GM10847 (cell line): ENCODE measurements around the gene TBC1D14.

ENCODE experiments used
- POLR2A ChIP-seq: IDR thresholded peaks from 2 replicates; pipeline ENCODE4 v1.6.1; 2011; ENCODE audit not compliant: insufficient read length; ENCODE audit errors: extremely low read depth

Gene TBC1D14

DNA sequence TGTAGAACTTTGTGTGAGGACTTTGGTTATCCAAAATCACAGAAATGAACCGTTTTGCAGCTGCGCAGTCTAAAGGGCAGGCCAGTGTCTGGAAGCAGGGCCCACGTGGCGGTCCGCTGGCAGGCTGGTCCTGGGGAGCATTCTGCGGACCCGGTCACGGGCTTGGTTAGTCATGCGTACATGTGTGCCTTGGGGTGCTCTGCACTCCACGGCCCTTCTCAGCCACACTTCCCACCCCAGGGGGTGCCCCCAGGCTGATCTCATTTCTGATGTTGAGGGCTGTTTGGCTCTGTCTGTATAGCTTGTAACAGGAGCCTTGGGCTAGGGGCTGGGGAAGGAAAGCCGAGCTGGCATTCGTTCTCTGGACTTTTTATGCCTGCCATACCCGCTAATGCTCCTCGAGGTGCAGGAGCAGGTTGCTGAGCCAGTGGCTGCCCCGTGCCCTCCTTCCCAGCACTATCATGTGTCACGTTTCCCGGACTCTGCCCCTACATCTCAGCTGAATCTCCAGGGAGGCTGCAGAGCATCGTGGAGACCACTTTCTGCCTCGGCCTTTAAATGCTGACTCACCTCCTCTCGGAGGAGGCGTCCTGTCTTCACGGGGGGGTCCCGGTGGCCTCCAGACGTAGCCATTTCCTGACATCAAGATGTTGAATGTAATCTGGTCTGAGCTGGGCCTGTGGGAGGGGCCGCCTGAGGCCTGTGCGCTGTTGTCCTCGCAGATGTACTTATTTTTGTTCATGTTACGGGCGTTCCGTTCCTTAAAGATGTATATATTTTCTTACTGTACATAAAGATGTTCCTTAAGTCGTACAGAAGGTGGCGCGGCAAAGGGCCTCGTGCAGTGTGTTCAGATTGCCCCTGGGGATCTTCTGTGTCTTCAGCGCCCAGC lies 122.2 kb downstream of the TBC1D14 start:
- TF ChIP-seq POLR2A = no peak

DNA sequence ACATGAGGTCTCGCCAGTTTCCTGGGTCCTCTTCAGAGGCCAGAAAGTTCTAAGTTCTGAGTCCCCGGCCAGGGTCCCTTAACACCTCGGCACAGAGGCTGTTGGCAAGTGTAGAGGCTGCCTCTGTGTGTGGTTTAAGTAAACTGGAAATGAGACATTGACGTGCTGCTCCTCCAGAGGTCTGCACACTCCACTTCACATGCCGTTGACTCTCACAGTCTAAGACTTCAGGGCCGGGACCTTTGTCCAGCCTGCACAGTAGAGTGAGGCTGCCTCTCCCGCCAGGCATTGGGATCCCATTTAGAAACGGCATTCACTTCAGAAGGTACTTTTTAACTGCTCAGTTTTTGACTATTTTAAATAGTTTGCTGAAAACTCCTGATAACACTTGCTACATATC lies 123.0 kb downstream of the TBC1D14 start:
- TF ChIP-seq POLR2A = no peak

DNA sequence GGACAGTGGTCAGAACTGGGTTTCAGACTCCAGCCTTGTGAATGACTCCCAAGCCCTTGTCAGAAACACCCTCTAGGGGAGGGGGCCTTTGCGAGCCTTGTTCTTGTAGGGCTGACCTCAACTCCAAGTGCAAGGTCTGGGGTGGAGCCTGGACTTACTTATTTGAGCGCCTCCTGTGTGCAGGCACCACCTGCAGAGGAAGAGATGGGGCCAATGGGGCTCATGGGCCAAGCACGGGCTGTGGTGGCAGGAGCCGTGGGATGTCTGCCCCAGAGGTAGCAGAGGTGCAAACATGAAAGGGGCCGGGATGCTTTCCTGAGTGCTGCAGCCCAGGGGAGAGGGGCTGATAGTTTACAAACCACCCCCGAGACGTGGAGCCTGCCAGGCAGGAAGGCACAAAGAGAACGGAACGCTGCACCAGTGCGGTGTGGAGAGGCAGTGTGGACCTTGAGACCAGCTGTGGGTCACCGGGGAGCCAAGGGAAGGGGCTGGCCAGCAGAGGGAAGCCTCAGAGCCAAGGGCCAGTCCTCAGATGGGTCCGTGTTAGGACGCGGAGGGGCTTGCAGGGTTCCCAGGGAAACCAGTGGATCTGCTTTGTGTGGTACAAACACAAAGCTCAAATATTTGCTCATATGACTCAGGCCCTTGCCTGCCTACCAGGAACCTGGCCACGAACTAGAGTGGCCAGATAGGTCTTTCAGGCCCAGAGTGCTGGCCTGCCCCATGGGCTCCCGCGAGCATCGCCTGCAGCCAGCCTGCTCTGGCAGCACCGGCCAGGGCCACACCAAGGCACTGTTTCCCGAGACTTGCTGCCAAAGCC lies 124.8 kb downstream of the TBC1D14 start:
- no peak for TF ChIP-seq POLR2A

DNA sequence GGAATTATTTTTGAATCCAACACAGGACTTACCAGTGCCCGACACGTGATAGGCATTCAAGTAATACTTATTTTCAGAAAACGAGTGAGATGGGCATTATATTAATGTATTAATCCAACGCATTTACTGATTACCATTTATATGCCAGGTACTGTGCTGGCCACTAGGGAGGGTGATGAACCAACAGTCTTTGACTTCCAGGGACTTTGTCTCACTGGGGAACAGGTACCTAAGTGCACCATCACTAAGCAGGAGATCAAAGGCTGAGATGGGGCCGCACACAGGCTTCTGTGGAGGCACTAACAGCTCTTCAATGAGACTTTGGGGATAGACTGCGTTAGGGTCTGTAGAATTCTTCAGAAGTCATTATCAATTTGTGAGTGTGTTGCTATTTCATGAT lies 127.8 kb downstream of the TBC1D14 start:
- TF ChIP-seq POLR2A = no peak

DNA sequence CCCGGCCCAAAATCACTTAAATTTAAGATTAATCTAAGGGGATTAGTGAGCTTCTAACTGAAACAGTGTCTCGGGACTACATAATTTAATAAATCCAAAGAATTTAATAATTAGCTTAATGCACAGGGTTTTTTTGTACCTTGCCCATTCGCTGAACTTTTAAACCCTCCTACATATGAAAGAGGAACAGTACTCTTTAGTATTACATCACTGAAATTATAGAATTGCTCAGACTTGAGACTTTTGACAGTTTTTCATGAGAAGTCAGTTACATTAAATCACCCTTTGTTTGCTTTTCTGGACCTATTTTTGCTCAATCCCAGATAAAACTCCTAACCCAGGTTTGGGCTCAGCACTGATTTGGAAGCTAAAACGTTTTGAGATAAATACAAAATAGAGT lies 131.1 kb downstream of the TBC1D14 start:
- TF ChIP-seq POLR2A = no peak

DNA sequence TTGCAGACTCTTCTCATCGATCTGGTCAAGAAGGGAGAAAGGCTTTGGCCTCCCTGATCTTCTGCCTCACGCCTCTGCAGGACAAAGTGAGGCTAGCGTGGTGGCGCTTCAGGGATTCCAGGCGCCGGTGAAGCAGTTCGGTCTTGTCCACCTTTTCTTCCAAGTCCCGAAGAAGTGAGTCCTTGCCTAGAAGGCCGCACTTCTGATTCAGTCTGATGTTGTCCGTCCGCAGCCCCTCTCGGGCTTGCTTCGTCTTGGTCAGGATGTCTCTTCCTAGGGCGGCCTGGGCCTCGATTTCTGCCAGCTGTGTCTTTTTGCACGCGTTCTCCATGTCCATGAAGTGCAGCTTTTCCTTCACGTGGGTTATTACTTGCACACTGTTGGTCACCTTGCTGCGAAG lies 131.6 kb downstream of the TBC1D14 start:
- no peak for TF ChIP-seq POLR2A

DNA sequence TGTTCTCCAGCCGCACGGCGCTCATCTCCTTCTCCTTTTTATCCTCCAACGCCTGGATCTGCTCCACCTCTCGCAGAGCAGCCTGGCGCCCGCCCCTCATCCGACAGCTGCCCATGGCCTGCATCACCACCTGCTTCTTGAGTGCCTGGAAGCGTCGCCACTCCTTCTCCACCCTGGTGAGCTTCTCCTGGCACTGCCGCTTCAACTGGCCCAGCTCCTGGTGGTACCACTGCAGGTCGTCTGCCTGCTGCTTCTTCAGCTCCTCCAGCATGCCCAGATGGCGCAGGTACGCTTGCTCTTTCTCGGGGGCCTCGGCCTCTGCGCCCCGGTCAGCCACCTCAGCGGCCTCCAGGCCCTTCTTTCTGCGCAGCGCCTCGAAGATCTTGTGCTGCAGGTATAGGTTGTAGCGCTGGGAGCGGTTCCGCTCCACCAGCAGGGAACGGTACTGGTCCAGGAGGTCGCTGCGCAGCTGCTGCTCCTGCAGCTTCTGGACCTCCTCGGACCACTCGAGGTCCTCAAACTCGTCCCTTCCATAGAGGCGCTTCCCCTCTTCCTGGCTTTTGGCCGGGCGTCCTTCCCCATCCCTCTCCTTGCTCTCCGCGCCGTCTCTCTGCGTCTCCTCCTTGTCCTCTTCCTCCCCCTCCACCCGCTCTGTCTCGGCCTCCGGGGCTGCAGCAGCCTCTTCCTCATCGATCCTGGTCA lies 132.3 kb downstream of the TBC1D14 start:
- TF ChIP-seq POLR2A = no peak

DNA sequence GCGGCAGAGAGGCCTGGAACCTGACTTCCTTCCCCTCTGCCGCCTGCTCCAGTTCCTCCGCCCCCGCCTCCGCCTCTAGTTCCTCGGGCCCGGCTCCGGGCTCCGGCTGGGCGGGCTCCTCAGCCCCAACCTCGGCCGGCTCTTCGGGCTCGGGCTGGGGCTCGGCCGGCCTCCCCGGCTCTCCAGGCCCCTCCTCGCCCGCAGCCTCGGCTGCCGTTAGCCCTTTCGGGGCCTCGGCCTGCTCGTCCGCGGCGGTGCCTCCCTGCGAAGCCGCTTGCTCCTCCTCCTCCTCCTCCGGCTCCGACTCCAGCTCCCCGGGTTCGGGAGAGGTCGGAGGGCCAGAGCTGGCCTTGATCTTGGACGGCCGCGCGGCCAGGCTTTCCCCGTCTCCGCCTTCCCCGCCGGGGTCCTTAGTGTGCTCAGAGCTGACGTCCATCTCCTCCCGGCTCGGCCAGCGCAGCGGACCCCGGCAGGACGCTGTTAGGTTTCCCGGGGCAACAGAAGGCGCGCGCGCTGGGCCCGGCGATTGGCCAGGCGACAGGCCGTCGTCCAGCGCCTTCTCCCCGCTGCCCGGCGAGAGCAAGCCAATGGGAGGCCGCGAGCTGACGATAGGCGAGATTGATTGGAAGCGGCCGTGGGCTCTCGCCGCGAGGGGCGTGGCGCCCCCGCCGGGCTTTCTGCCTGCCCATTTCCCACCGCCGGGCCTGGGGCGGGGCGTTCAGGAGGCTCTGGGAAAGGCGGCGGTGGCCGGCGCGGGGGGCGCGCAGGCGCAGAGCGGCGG lies 133.1 kb downstream of the TBC1D14 start:
- TF ChIP-seq POLR2A = no peak

DNA sequence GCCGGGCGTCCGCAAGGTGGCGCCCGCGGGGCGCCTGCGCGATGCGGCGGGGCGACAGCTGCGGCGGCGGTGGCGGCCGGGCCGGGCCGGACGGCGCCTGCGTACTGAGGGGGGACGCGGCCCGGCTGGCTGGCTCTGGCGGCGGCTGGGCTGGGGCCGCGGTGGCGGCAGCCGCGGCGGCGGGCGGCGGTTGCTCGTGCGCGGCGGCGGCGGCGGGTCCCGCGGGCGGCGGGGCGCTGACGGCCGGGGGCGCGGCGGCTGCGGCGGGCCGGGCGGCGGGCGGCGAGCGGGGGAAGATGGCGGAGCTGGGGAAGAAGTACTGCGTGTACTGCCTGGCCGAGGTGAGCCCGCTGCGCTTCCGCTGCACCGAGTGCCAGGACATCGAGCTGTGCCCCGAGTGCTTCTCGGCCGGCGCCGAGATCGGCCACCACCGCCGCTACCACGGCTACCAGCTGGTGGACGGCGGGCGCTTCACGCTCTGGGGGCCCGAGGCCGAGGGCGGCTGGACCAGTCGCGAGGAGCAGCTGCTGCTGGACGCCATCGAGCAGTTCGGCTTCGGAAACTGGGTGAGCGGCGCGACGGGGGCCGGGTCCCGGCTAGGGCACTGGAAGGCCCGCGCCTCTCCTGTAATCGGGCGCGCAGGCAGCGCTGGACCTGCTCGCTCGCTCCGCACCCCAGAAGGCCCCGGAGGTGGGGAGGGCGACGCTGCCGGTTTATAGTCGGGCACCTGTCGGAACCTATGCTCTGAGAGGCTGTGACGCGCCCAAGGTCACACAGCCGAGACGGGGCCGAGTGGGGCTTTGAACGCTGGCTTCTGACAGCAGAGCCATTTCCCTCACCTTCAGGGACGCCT lies 133.9 kb downstream of the TBC1D14 start, which contains the start of gene TADA2B:
TADA2B (plus strand) TSS at position 89 of the 853 bp plus-strand sequence; CDS start at position 297, 208 bp downstream.
- TF ChIP-seq POLR2A = no peak

DNA sequence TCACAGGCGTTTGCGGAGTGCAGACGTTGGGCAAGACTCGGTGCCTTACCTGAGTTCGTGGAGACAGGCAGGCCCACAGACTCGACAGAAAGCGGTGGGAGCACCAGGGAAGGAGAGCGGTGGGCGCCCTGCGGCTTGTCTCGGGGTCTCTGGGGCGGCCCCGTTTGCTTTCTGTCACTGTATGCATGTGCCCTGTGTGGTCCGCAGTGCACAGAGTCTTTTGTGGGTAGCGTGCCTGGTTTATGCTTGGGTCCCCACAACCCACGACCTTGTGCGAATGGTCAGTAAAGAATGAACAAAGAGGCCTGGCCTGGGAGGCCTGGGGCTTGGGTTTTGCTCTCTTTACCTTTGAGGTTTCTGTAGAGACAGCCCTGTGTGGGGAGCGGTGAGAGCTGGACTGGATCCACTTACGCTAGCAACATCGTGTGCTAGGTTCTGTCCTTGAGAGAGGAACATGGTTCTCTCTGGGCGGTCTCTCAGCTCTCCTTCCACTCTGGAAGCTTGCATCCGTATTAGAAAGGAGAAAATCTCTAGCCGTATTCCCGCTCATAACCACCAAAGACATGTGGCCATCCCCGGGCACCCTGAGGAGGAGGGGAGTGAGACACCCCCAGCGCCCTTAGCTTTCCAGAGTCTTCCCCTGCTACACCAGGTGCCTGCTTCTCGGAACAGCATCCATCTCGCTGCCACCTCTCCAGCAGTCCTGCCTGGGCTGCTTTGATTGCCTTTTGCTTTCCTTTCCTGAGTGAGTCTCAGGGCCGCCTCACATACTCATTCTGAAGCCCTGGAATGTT lies 134.7 kb downstream of the TBC1D14 start:
- no peak for TF ChIP-seq POLR2A

DNA sequence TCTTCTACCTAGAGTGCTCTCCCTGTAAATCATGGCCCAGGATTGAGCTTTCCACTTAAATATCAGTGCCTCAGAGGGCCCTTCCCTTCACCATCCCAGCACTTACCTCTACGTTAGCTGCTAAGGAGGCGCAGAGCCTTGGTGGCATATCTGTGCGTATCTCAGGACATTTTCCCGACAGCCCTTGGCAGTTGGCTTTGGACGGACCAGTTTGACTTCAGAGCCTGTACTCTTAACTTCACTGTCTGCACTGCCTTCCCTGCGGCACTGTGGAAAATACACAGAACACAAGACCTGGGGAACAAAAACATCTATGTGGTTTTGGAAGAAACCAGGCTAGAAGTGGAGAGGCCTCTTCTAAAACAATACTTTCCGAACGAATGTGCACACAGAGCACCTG lies 135.9 kb downstream of the TBC1D14 start:
- no peak for TF ChIP-seq POLR2A

DNA sequence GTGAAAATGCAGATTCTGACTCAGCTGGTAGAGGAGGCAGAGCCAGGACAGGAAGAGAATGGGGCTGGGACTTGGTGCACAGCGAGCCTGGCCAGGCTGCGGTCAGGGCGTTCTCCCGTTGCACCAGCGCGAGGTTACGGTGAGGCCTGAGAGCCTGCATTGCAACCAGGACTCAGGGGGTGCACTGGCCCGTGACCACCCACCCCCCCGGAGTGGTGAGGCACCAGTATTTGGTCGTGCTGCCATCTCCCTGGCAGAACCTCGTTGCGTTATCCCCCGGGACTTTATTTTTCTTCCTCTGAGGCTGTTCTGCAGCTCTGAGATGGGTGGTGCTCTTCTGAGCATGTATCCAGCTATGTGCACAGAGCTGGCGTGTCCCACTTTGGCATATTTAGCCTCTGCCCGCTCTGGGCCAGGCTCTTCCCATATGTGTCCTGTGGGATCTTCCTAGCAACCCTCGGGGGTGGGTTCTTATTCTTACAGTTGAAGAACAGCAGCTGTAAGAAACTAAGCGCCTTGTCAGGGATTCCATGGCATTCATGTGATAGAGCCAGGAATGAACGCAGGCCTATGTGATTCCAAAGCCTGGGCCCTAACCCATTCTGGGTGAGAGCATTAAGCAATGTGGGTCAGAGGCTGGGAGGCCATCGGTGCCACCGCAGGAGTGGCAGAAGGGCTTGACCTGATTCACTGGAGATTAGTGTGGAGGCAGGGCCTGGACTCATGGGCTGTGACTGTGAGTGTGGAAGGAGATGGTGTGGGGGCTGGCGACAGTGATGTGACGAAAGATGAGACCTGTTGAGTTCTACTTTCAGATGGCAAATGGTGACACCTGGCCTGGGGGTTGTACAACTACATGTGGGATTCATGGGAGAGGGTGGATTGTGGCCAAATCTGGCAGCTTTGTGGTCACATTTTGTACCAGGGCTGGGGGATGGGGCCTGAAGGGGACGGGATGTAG lies 136.6 kb downstream of the TBC1D14 start:
- TF ChIP-seq POLR2A = no peak
